GM12875 (cell line): ENCODE measurements around the gene MAX.

ENCODE experiments used
- H3K4me3 ChIP-seq: one replicate; pipeline ENCODE4 v1.5.1; 2011; ENCODE audit warnings: low read depth, low read length, control low read depth
- CTCF ChIP-seq: IDR thresholded peaks from 2 replicates; pipeline ENCODE4 v1.5.1; 2011; ENCODE audit warnings: low read depth, mild to moderate bottlenecking, control low read depth, inconsistent platforms, low read length, moderate library complexity, borderline replicate concordance; ENCODE audit not compliant: insufficient read depth

Gene MAX

DNA sequence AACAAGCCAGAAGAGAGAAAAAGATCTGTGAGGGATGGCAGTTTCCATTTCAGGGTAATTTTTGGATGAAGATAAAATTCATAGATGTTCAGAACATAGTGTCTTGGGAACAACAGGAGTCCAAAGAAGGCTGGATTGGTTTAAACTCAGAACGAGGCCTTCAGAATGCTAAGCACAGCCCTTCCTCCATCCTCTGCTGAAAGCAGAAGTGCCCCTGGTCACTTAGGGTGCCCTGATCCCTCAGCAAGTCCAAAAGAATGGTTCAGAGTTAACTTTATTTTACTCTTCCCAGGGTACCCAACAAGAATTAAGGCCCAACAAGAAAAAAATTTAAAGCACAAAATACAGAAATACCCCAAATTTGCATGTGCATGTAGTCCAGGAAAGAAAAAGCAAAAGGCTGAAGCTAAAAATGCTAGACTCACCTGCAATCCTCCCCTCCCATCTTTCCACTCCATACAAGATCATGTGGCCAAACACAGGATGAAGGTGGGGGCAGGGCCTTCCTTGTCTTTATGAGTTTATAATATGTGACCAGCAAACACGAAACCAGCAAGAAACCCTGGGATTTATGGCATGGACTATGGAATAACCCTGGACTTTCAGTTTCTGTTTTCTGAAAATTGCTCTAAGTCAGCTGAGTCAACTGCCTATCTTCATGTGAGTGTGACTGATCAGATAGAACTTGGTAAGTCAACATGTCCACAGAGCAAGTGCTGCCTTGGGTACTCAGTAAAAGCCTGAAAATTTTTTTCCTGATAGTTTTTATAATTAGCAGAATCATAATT is 21.2 kb downstream of the MAX start:
- H3K4me3 ChIP-seq: no peak overlapping the region
- TF ChIP-seq CTCF: no peak

DNA sequence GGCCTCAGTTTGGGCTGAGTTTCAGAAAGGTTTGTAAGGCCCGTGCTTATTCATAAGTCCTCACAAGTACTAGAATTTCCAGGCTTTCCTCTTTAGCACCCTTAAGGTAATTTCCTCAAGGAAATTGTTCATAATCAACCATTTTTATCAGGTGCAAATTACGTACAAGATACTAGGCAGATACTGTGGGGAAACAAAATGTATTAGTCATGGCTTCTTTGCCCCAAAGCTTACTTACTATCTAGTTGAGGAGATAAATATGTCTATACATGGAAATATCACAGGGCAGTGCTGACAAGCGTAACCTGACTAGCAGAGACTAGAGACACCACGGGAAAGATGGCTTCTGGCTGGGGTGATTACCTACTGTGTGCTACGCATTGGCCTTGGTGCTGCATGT is 22.5 kb downstream of the MAX start:
- no peak overlapping the region for H3K4me3 ChIP-seq
- TF ChIP-seq CTCF: no peak

GRCh38 chr14:65079201-65079600 is 23.1 kb downstream of the MAX start:
- no peak overlapping the region for H3K4me3 ChIP-seq
- TF ChIP-seq CTCF: no peak

GRCh38 chr14:65077318-65077717 is 25.0 kb downstream of the MAX start:
- no peak for TF ChIP-seq CTCF
- no peak overlapping the region for H3K4me3 ChIP-seq

- no peak for TF ChIP-seq CTCF
- no peak overlapping the region for H3K4me3 ChIP-seq
These were observed 26.5 kb downstream of the MAX start for GRCh38 chr14:65075628-65076325.

DNA sequence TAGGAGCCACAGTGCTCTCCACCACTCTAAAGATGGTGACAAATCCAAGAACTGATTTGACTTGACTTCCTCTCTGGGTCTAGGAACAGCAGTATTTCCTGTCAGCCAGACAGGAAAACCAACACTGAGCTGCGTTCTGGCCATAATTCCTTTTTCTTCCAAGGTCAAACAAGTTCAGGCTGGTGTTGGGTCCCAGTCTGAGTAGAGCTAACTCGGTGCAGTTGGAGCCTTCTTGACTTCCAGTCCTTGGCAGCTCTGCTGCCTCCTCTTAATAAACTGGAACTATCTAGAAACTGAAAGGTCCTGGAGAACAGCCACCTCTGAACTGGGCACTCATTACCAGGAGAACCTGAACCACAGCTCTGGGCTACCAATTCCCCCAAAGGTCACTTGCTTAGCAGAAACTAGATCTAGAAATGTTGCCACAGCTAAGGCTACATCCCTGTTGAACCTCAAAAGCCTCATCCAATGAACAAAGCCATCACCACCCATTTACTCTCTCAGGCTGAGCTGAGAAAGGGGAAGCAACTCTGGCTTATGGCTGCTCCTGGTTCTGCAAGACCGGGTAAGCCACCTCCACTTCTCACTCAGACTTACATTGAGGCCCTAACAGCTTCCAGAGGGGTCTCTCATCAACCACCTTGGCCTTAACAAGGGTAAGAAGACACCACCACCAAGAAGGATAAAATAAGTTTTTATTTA is 27.7 kb downstream of the MAX start:
- no peak for TF ChIP-seq CTCF
- H3K4me3 ChIP-seq: no peak overlapping the region
